Muscle of back (tissue), 11 donors: ENCODE data around the gene GTF2E1. TPM values are rescaled to one million over a fixed set of nuclear protein-coding genes. Genes with fewer than 3 reads are reported as not detected.
A peak's percentile ranks its signal among the peaks of the same experiment; 100 is the strongest.

Source experiments
- DNase-seq, 3 donors: peaks; one replicate each; pipeline versions ENCODE4 v3.0.0 to v3.0.0-alpha.2; 2013
- polyA plus RNA-seq, 10 donors: library from polyadenylated mRNA; unstranded; fragments of 120-200 nt; gene quantifications; one replicate each; pipeline ENCODE4 v1.2.1, GENCODE V29; 2013; ENCODE audit not compliant: insufficient read length in 10 of 10

GTF2E1 gene
- polyA plus RNA-seq, 10 donors: 8.2 to 13.8 (median 11.1) TPM

- no peak for DNase-seq
Measured at GRCh38 chr3:120797857-120798256, 55.3 kb downstream of the GTF2E1 start.

- no peak for DNase-seq
Measured at GRCh38 chr3:120798346-120798745, 55.8 kb downstream of the GTF2E1 start.

- no peak for DNase-seq
Measured at GRCh38 chr3:120800625-120801024, 58.1 kb downstream of the GTF2E1 start.

GRCh38 chr3:120801484-120801883 is 58.9 kb downstream of the GTF2E1 start:
- no peak for DNase-seq

- no peak for DNase-seq
Measured at GRCh38 chr3:120802916-120803315, 60.4 kb downstream of the GTF2E1 start.

- peak in 2 of 3 donors; percentile 9 to 10 for DNase-seq
Measured at GRCh38 chr3:120816728-120817127, 74.2 kb downstream of the GTF2E1 start.

- no peak for DNase-seq
Measured at GRCh38 chr3:120820748-120821147, 78.2 kb downstream of the GTF2E1 start.

- DNase-seq: no peak
Measured at GRCh38 chr3:120821426-120821825, 78.9 kb downstream of the GTF2E1 start.

GRCh38 chr3:120823156-120823555 is 80.6 kb downstream of the GTF2E1 start:
- DNase-seq: no peak

GRCh38 chr3:120824613-120825012 is 82.1 kb downstream of the GTF2E1 start:
- no peak for DNase-seq

GRCh38 chr3:120828796-120829195 is 86.3 kb downstream of the GTF2E1 start:
- DNase-seq: no peak

- DNase-seq: no peak
Measured at GRCh38 chr3:120831066-120831465, 88.5 kb downstream of the GTF2E1 start.

Other genes starting within 250 kb of the GTF2E1 start
- 100 to 1,000 TPM; 150 to 178 (median 163) TPM for gene NDUFB4, start 146.4 kb upstream of the GTF2E1 start, polyA plus RNA-seq
- under 1 TPM in 6 of 10 donors, not detected in 4; 0.10 to 0.53 (median 0.22) TPM for gene HGD, start 60.5 kb upstream of the GTF2E1 start, polyA plus RNA-seq
- 10 to 100 TPM; 14.5 to 25.6 (median 21.4) TPM for gene RABL3, start 228 bp upstream of the GTF2E1 start, polyA plus RNA-seq
- gene STXBP5L, start 165.5 kb downstream of the GTF2E1 start, polyA plus RNA-seq: under 1 TPM in 7 of 10 donors, not detected in 3; 0.03 to 0.20 (median 0.06) TPM